Measurements from ENCODE around the gene ESRRA.

ESRRA gene

GRCh38 chr11:64286801-64287159, 18.5 kb upstream of the ESRRA start:
- ChIA-PET CTCF (interaction anchor here (1.3 to 14.3 kb wide), 2 partner anchors 16 to 24 kb away, joined by 3 to 186 read pairs; partner anchors contain the start of genes CATSPERZ and ESRRA), POLR2A (no interaction called here)
- TF ChIP-seq, protein P1, sequence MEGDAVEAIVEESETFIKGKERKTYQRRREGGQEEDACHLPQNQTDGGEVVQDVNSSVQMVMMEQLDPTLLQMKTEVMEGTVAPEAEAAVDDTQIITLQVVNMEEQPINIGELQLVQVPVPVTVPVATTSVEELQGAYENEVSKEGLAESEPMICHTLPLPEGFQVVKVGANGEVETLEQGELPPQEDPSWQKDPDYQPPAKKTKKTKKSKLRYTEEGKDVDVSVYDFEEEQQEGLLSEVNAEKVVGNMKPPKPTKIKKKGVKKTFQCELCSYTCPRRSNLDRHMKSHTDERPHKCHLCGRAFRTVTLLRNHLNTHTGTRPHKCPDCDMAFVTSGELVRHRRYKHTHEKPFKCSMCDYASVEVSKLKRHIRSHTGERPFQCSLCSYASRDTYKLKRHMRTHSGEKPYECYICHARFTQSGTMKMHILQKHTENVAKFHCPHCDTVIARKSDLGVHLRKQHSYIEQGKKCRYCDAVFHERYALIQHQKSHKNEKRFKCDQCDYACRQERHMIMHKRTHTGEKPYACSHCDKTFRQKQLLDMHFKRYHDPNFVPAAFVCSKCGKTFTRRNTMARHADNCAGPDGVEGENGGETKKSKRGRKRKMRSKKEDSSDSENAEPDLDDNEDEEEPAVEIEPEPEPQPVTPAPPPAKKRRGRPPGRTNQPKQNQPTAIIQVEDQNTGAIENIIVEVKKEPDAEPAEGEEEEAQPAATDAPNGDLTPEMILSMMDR (IDR thresholded peaks at IDR 0.05; ENCODE audit: control extremely low read depth, extremely low read depth, low read depth, missing control alignments), result no peak
- no peak for DNase-seq (ENCODE audit: extremely low spot score)

DNA sequence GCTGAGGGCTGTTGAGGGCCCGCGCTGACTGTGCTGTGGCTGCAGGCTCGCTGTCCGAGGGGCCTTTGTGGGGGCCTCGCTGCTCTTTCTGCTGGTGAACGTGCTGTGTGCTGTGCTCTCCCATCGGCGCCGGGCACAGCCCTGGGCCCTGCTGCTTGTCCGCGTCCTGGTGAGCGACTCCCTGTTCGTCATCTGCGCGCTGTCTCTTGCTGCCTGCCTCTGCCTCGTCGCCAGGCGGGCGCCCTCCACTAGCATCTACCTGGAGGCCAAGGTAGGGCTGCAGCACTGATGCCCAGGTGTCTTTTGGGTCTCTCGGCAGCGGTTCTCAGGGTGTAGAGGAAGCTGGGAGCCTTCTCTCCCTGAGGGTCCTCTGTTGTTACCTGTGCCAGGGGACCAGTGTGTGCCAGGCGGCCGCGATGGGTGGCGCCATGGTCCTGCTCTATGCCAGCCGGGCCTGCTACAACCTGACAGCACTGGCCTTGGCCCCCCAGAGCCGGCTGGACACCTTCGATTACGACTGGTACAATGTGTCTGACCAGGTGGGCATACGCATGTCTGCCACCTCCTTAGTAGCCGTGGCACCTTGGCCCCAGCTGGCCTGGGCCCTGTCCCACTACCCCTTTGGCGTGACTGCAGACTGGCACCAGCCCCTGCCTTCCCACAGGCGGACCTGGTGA, 17.5 kb upstream of the ESRRA start:
- CTCF ChIA-PET, result interaction anchor here (1.0 to 14.3 kb wide), 3 partner anchors 9 to 23 kb away, joined by 3 to 186 read pairs (median 3); partner anchors contain the start of genes CATSPERZ and ESRRA
- TF ChIP-seq, protein P1 (IDR thresholded peaks at IDR 0.05; ENCODE audit: control extremely low read depth, extremely low read depth, low read depth, missing control alignments), result no peak
- POLR2A ChIA-PET, result interaction anchor here (0.6 kb wide), 1 partner anchor 22 kb away, joined by 3 read pairs; no protein-coding TSS in a partner anchor
- DNase-seq (ENCODE audit: extremely low spot score), result no peak

GRCh38 chr11:64288353-64288750, 17.0 kb upstream of the ESRRA start:
- DNase-seq (ENCODE audit: extremely low spot score), result no peak
- ChIA-PET POLR2A (interaction anchor here (0.6 kb wide), 1 partner anchor 22 kb away, joined by 3 read pairs; no protein-coding TSS in a partner anchor), CTCF (interaction anchor here (1.0 to 14.3 kb wide), 2 partner anchors 9 to 15 kb away, joined by 3 to 186 read pairs; partner anchors contain the start of genes CATSPERZ and ESRRA)
- TF ChIP-seq, protein P1 (IDR thresholded peaks at IDR 0.05; ENCODE audit: control extremely low read depth, extremely low read depth, low read depth, missing control alignments), result no peak

GRCh38 chr11:64289002-64289564, 16.2 kb upstream of the ESRRA start:
- ChIA-PET POLR2A (no interaction called here), CTCF (interaction anchor here (1.8 to 14.3 kb wide), 2 partner anchors 14 to 38 kb away, joined by 5 to 186 read pairs; partner anchors contain the start of genes CATSPERZ, ESRRA and PLCB3)
- no peak for DNase-seq (ENCODE audit: extremely low spot score)
- TF ChIP-seq, protein P1 (IDR thresholded peaks at IDR 0.05; ENCODE audit: control extremely low read depth, extremely low read depth, low read depth, missing control alignments), result no peak

GRCh38 chr11:64290352-64291261, 14.7 kb upstream of the ESRRA start:
- ChIA-PET POLR2A (interaction anchor here (0.6 kb wide), 1 partner anchor 19 kb away, joined by 4 read pairs; no protein-coding TSS in a partner anchor), CTCF (interaction anchor here (0.8 to 14.3 kb wide), 3 partner anchors 12 to 86 kb away, joined by 3 to 186 read pairs (median 5); partner anchors contain the start of genes CATSPERZ, ESRRA and PLCB3)
- DNase-seq (ENCODE audit: extremely low spot score), result no peak
- TF ChIP-seq, protein P1 (IDR thresholded peaks at IDR 0.05; ENCODE audit: control extremely low read depth, extremely low read depth, low read depth, missing control alignments), result no peak
